ENCODE results near the gene GATD1. TPM values are rescaled to one million over a fixed set of nuclear protein-coding genes. Genes with fewer than 3 reads are reported as not detected.
A peak's percentile ranks its signal among the peaks of the same experiment; 100 is the strongest.

Gene GATD1
- total and polyA plus RNA-seq, 4 donors = 22.1 to 63.1 (median 39.1) TPM

GRCh38 chr11:720642-721246 lies 56.5 kb downstream of the GATD1 start:
- no peak overlapping the region for H3K9ac ChIP-seq (ENCODE audit: insufficient read depth in 1 of 2, low read length in 2 of 2)
- peaks cover 0 to 26% (median 20%) of the 10 kb centered on the region in 3 donors for H3K27me3 ChIP-seq (ENCODE audit: control insufficient read depth in 3 of 3, insufficient read depth in 3 of 3, low read length in 2 of 3)
- peaks cover 0 to 17% (median 0%) of the 10 kb centered on the region in 4 donors for H3K36me3 ChIP-seq (ENCODE audit: control insufficient read depth in 4 of 4, insufficient read depth in 4 of 4, low read length in 4 of 4)
- peak in 1 of 3 donors; percentile 56 for DNase-seq
- no peaks in the 10 kb centered on the region for H3K9me3 ChIP-seq (ENCODE audit: control insufficient read depth in 4 of 4, insufficient read depth in 3 of 4, low read length in 3 of 4)
- no peak overlapping the region for H3K4me3 ChIP-seq
- no peak for ATAC-seq (ENCODE audit: insufficient read depth, low FRiP score)
- H3K27ac ChIP-seq (ENCODE audit: low read depth in 1 of 2, low read length in 1 of 2) = no peak overlapping the region
- 17% methylated on average over 33 to 53 of the region's 53 CpGs for WGBS, 2 donors
- TF ChIP-seq, protein P1, sequence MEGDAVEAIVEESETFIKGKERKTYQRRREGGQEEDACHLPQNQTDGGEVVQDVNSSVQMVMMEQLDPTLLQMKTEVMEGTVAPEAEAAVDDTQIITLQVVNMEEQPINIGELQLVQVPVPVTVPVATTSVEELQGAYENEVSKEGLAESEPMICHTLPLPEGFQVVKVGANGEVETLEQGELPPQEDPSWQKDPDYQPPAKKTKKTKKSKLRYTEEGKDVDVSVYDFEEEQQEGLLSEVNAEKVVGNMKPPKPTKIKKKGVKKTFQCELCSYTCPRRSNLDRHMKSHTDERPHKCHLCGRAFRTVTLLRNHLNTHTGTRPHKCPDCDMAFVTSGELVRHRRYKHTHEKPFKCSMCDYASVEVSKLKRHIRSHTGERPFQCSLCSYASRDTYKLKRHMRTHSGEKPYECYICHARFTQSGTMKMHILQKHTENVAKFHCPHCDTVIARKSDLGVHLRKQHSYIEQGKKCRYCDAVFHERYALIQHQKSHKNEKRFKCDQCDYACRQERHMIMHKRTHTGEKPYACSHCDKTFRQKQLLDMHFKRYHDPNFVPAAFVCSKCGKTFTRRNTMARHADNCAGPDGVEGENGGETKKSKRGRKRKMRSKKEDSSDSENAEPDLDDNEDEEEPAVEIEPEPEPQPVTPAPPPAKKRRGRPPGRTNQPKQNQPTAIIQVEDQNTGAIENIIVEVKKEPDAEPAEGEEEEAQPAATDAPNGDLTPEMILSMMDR (IDR thresholded peaks at IDR 0.05; ENCODE audit: control extremely low read depth, extremely low read depth) = no peak
- peaks cover 0 to 1% (median 0%) of the 10 kb centered on the region in 5 donors for H3K4me1 ChIP-seq (ENCODE audit: control insufficient read depth in 5 of 5, insufficient read depth in 5 of 5, low read length in 5 of 5)

DNA sequence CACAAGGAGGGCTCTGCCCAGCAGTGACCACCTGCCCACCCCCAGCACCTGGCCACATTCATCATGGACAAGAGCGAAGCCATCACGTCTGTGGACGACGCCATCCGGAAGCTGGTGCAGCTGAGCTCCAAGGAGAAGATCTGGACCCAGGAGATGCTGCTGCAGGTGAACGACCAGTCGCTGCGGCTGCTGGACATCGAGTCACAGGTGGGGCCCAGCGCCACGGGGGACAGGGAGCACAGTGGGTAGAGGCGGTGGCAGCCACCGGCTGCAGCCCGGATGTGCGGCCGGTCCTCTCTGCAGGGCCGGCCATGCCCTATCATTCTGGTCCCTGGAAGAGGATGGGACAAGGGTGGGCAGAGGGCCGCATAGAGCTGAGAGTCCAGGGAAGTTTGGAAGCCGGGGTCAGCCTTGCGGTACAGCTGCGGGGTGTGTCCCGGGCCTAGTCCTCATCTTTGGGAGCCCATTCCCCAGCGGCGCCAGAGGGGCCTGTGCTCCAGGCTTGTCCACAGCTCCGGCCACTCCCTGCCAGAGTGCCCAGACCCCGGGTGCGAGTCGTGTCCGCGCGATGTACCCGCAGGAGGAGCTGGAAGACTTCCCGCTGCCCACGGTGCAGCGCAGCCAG lies 57.2 kb downstream of the GATD1 start:
- H3K4me1 ChIP-seq (ENCODE audit: control insufficient read depth in 5 of 5, insufficient read depth in 5 of 5, low read length in 5 of 5) = no peaks in the 10 kb centered on the region
- 64 to 65% methylated on average over 33 to 35 of the region's 35 CpGs for WGBS, 2 donors
- no peak overlapping the region for H3K9ac ChIP-seq (ENCODE audit: insufficient read depth in 1 of 2, low read length in 2 of 2)
- ATAC-seq (ENCODE audit: insufficient read depth, low FRiP score) (no peak), DNase-seq (no peak)
- no peak overlapping the region for H3K27ac ChIP-seq (ENCODE audit: low read depth in 1 of 2, low read length in 1 of 2)
- TF ChIP-seq, protein P1 (IDR thresholded peaks at IDR 0.05; ENCODE audit: control extremely low read depth, extremely low read depth) = no peak
- no peaks in the 10 kb centered on the region for H3K9me3 ChIP-seq (ENCODE audit: control insufficient read depth in 4 of 4, insufficient read depth in 3 of 4, low read length in 3 of 4)
- H3K27me3 ChIP-seq (ENCODE audit: control insufficient read depth in 3 of 3, insufficient read depth in 3 of 3, low read length in 2 of 3) = peaks cover 0 to 24% (median 17%) of the 10 kb centered on the region in 3 donors
- H3K4me3 ChIP-seq = no peak overlapping the region
- peaks cover 0 to 17% (median 0%) of the 10 kb centered on the region in 4 donors for H3K36me3 ChIP-seq (ENCODE audit: control insufficient read depth in 4 of 4, insufficient read depth in 4 of 4, low read length in 4 of 4)

GRCh38 chr11:719214-720016 lies 57.9 kb downstream of the GATD1 start:
- Histone ChIP-seq H3K4me1 (ENCODE audit: control insufficient read depth in 5 of 5, insufficient read depth in 5 of 5, low read length in 5 of 5) (no peaks in the 10 kb centered on the region), H3K9ac (ENCODE audit: insufficient read depth in 1 of 2, low read length in 2 of 2) (no peak overlapping the region), H3K36me3 (ENCODE audit: control insufficient read depth in 4 of 4, insufficient read depth in 4 of 4, low read length in 4 of 4) (peaks cover 0 to 13% (median 0%) of the 10 kb centered on the region in 4 donors), H3K27ac (ENCODE audit: low read depth in 1 of 2, low read length in 1 of 2) (no peak overlapping the region), H3K27me3 (ENCODE audit: control insufficient read depth in 3 of 3, insufficient read depth in 3 of 3, low read length in 2 of 3) (peaks cover 0 to 18% (median 17%) of the 10 kb centered on the region in 3 donors), H3K9me3 (ENCODE audit: control insufficient read depth in 4 of 4, insufficient read depth in 3 of 4, low read length in 3 of 4) (no peaks in the 10 kb centered on the region), H3K4me3 (no peak overlapping the region)
- ATAC-seq (ENCODE audit: insufficient read depth, low FRiP score) (no peak), DNase-seq (no peak)
- 83 to 85% methylated on average over 31 to 34 of the region's 34 CpGs for WGBS, 2 donors
- TF ChIP-seq, protein P1 (IDR thresholded peaks at IDR 0.05; ENCODE audit: control extremely low read depth, extremely low read depth) = no peak

Small RNAs within 50 kb of the gene (small RNA-seq; reads per million reads assigned to genes)
- not detected for gene SNORA52 (ENCODE audit: low replicate concordance)

Other genes with a start within 250 kb of the GATD1 start
- 10 to 100 TPM; 20.5 to 73.5 TPM for gene HRAS, start 241.9 kb downstream of the GATD1 start, total RNA-seq
- gene HRAS, start 241.9 kb downstream of the GATD1 start, polyA plus RNA-seq = 100 to 1,000 TPM in 1 of 2 donors, 10 to 100 TPM in 1; 65.8 to 133 TPM
- 10 to 100 TPM in 1 of 2 donors, 1 to 10 TPM in 1; 3.4 to 11.7 TPM for gene LRRC56, start 240.0 kb downstream of the GATD1 start, total RNA-seq
- 1 to 10 TPM; 3.8 to 5.7 TPM for gene LRRC56, start 240.0 kb downstream of the GATD1 start, polyA plus RNA-seq
- 1 to 10 TPM; 3.0 to 9.7 TPM for gene LMNTD2, start 216.7 kb downstream of the GATD1 start, total RNA-seq
- 1 to 10 TPM; 2.3 to 4.6 TPM for gene LMNTD2, start 216.7 kb downstream of the GATD1 start, polyA plus RNA-seq
- 10 to 100 TPM; 53.5 to 79.4 TPM for gene RASSF7, start 216.5 kb downstream of the GATD1 start, total RNA-seq
- 100 to 1,000 TPM in 1 of 2 donors, 10 to 100 TPM in 1; 47.9 to 153 TPM for gene RASSF7, start 216.5 kb downstream of the GATD1 start, polyA plus RNA-seq
- gene PHRF1, start 201.0 kb downstream of the GATD1 start, total RNA-seq = 10 to 100 TPM; 23.2 to 39.3 TPM
- 10 to 100 TPM; 16.3 to 23.7 TPM for gene PHRF1, start 201.0 kb downstream of the GATD1 start, polyA plus RNA-seq
- gene IRF7, start 161.5 kb downstream of the GATD1 start, total RNA-seq = 10 to 100 TPM; 24.7 to 43.5 TPM
- 10 to 100 TPM; 62.1 to 68.3 TPM for gene IRF7, start 161.5 kb downstream of the GATD1 start, polyA plus RNA-seq
- gene CDHR5, start 152.5 kb downstream of the GATD1 start, total RNA-seq = not detected
- under 1 TPM; 0.02 to 0.10 TPM for gene CDHR5, start 152.5 kb downstream of the GATD1 start, polyA plus RNA-seq
- gene SCT, start 150.3 kb downstream of the GATD1 start, total RNA-seq = not detected
- gene SCT, start 150.3 kb downstream of the GATD1 start, polyA plus RNA-seq = not detected
- gene DRD4, start 140.2 kb downstream of the GATD1 start, total RNA-seq = 1 to 10 TPM in 1 of 2 donors, not detected in 1; 1.1 TPM
- gene DRD4, start 140.2 kb downstream of the GATD1 start, polyA plus RNA-seq = under 1 TPM; 0.05 to 0.35 TPM
- gene DEAF1, start 82.3 kb downstream of the GATD1 start, total RNA-seq = 10 to 100 TPM; 18.5 to 33.1 TPM
- 10 to 100 TPM; 20.0 to 24.7 TPM for gene DEAF1, start 82.3 kb downstream of the GATD1 start, polyA plus RNA-seq
- 10 to 100 TPM; 10.3 to 23.2 TPM for gene TMEM80, start 81.7 kb downstream of the GATD1 start, total RNA-seq
- 10 to 100 TPM; 13.8 to 28.1 TPM for gene TMEM80, start 81.7 kb downstream of the GATD1 start, polyA plus RNA-seq
- 100 to 1,000 TPM in 1 of 2 donors, 10 to 100 TPM in 1; 92.4 to 166 TPM for gene EPS8L2, start 71.3 kb downstream of the GATD1 start, total RNA-seq
- gene EPS8L2, start 71.3 kb downstream of the GATD1 start, polyA plus RNA-seq = 100 to 1,000 TPM in 1 of 2 donors, 10 to 100 TPM in 1; 35.6 to 114 TPM
- gene TALDO1, start 30.0 kb downstream of the GATD1 start, total RNA-seq = 100 to 1,000 TPM; 128 to 292 TPM
- gene TALDO1, start 30.0 kb downstream of the GATD1 start, polyA plus RNA-seq = 100 to 1,000 TPM; 186 to 311 TPM
- under 1 TPM in 1 of 2 donors, not detected in 1; 0.18 TPM for gene CEND1, start 12.6 kb upstream of the GATD1 start, total RNA-seq
- under 1 TPM; 0.10 to 0.14 TPM for gene CEND1, start 12.6 kb upstream of the GATD1 start, polyA plus RNA-seq
- gene SLC25A22, start 20.8 kb upstream of the GATD1 start, total RNA-seq = 10 to 100 TPM; 10.6 to 38.2 TPM
- gene SLC25A22, start 20.8 kb upstream of the GATD1 start, polyA plus RNA-seq = 10 to 100 TPM; 18.6 to 36.4 TPM
- 10 to 100 TPM in 1 of 2 donors, 1 to 10 TPM in 1; 8.7 to 15.3 TPM for gene PIDD1, start 27.7 kb upstream of the GATD1 start, total RNA-seq
- gene PIDD1, start 27.7 kb upstream of the GATD1 start, polyA plus RNA-seq = 10 to 100 TPM in 1 of 2 donors, 1 to 10 TPM in 1; 8.5 to 16.9 TPM
- 1,000 to 10,000 TPM in 1 of 2 donors, 100 to 1,000 TPM in 1; 441 to 1,892 TPM for gene RPLP2, start 32.5 kb upstream of the GATD1 start, total RNA-seq
- gene RPLP2, start 32.5 kb upstream of the GATD1 start, polyA plus RNA-seq = 1,000 to 10,000 TPM; 1,133 to 2,648 TPM
- gene PNPLA2, start 41.4 kb upstream of the GATD1 start, total RNA-seq = 100 to 1,000 TPM in 1 of 2 donors, 10 to 100 TPM in 1; 65.1 to 160 TPM
- gene PNPLA2, start 41.4 kb upstream of the GATD1 start, polyA plus RNA-seq = 10 to 100 TPM; 76.1 to 92.4 TPM
- 10 to 100 TPM; 17.9 to 45.1 TPM for gene CRACR2B, start 50.4 kb upstream of the GATD1 start, total RNA-seq
- 10 to 100 TPM; 19.1 to 44.4 TPM for gene CRACR2B, start 50.4 kb upstream of the GATD1 start, polyA plus RNA-seq
- gene CD151, start 55.5 kb upstream of the GATD1 start, total RNA-seq = 100 to 1,000 TPM; 182 to 486 TPM
- 100 to 1,000 TPM; 313 to 556 TPM for gene CD151, start 55.5 kb upstream of the GATD1 start, polyA plus RNA-seq
- 100 to 1,000 TPM; 144 to 155 TPM for gene POLR2L, start 65.0 kb upstream of the GATD1 start, total RNA-seq
- gene POLR2L, start 65.0 kb upstream of the GATD1 start, polyA plus RNA-seq = 100 to 1,000 TPM; 179 to 183 TPM
- 100 to 1,000 TPM in 1 of 2 donors, 10 to 100 TPM in 1; 68.3 to 135 TPM for gene TSPAN4, start 65.4 kb upstream of the GATD1 start, total RNA-seq
- gene TSPAN4, start 65.4 kb upstream of the GATD1 start, polyA plus RNA-seq = 100 to 1,000 TPM; 133 to 197 TPM
- 10 to 100 TPM; 41.7 to 92.2 TPM for gene CHID1, start 133.3 kb upstream of the GATD1 start, total RNA-seq
- 10 to 100 TPM; 42.4 to 55.2 TPM for gene CHID1, start 133.3 kb upstream of the GATD1 start, polyA plus RNA-seq
- 10 to 100 TPM; 60.0 to 93.2 TPM for gene AP2A2, start 148.4 kb upstream of the GATD1 start, total RNA-seq
- 10 to 100 TPM; 33.8 to 48.8 TPM for gene AP2A2, start 148.4 kb upstream of the GATD1 start, polyA plus RNA-seq

Measured in lung (tissue), 13 donors.